OCI-LY3 (cell line): ENCODE data around the gene SPDYE2.
"Not testable (repeated sequence)": the region's sequence is repeated elsewhere in the genome, so short reads cannot be mapped to it uniquely, and the experiment has no call there.

Experiments
- CTCF ChIP-seq: fragments of 200-600, 300-600 bp; sonication (generic); IDR thresholded peaks from 2 replicates; pipeline ENCODE4 v1.5.1; 2014; ENCODE audit warnings: antibody characterized with exemption, low read length, low read depth
- EZH2phosphoT487 ChIP-seq: fragments of 200-600 bp; shearing (Covaris generic); IDR thresholded peaks from 2 replicates; pipeline ENCODE4 v1.6.1; 2018; ENCODE audit warnings: antibody characterized with exemption, mixed run types, low read depth

GRCh38 chr7:102503141-102503540 lies 47.9 kb upstream of the SPDYE2 start:
- TF ChIP-seq CTCF, EZH2phosphoT487: not testable (repeated sequence)
